Spleen (tissue), 7 donors: ENCODE results near the gene MAEL.

ENCODE experiments used
- CTCF ChIP-seq, 11 experiments: fragments of 200-600 bp in 7 of 11; fragments of 450-650 bp in 4 of 11; sonication (generic) in 4 of 11; IDR thresholded peaks in 8 of 11; conservative IDR thresholded peaks in 3 of 11; 1 replicate in 7 of 11; 2 replicates in 4 of 11; pipeline versions ENCODE4 v1.4.0 to v1.8.0; 2016 to 2021; ENCODE audit warnings: antibody characterized with exemption in 11 of 11, inconsistent platforms in 4 of 11, mild to moderate bottlenecking in 1 of 11
- POLR2A ChIP-seq, 3 donors: fragments of 450-650 bp; IDR thresholded peaks; one replicate each; pipeline ENCODE4 v1.5.1; 2017; ENCODE audit warnings: antibody characterized with exemption in 3 of 3, mild to moderate bottlenecking in 1 of 3
- donor health status: DM: no; HTN: no; CAD: no; lungs with moderate emphysema.
- donor health status: DM: no; HTN: no; CAD: no.
- donor health status: DM: no; HTN: no; CAD: no.

DNA sequence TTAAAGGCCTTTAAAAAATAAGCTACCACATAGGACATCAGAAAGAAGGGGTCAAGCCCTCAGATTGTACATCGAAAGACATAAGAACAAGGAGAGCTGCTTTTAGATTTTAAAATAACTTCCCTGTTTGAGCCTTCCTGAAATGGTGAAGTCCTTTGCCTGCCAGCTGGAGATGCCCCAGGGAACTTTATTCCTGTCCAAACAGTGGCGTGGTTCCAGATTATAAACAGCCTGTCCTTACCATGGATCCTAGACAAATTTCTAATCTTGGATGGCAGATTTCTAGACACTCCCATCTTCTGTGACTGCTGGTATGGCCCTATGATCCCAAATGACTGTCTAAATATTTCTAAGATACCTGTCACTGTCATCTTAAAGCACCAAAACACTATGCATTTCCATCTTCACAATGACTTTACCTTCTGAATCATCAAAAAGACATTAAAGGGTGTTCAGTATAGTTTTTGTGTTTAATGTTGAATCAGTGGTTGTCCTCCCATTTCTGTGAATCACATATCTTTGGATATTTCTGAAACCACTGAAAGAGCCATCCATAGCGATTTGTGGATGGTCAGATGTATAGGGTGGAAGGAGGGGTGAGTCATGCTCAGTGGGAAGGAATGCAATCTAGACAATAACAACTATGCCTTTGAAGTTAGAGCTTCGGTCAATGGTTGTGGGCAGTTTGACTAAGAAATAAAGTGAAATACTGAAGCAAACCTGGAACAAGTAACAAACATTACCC, 36.9 kb upstream of the MAEL start:
- TF ChIP-seq CTCF (IDR thresholded peaks at IDR 0.05 in 8 of 11, conservative IDR thresholded peaks at IDR 0.05 in 3 of 11) (no peak), POLR2A (IDR thresholded peaks at IDR 0.05) (no peak)
